Mesothelial cell of epicardium (in vitro differentiated cells): ENCODE data around the gene XIAP. TPM values are rescaled to one million over a fixed set of nuclear protein-coding genes. Genes with fewer than 3 reads are reported as not detected.

Experiments
- DNase-seq, 2 experiments: peaks; one replicate each; pipeline ENCODE4 v3.0.0; 2021; ENCODE audit warnings: low spot score in 2 of 2; ENCODE audit not compliant: unreplicated experiment in 2 of 2
- H3K27ac Mint-ChIP-seq: 2 replicates; pipeline ENCODE4 v1.8.0; 2021; ENCODE audit warnings: mixed read lengths
- H3K27me3 Mint-ChIP-seq: 2 replicates; pipeline ENCODE4 v1.8.0; 2021; ENCODE audit warnings: low read depth, mixed read lengths
- H3K36me3 Mint-ChIP-seq: 2 replicates; pipeline ENCODE4 v1.8.0; 2021; ENCODE audit warnings: mixed read lengths
- H3K4me1 Mint-ChIP-seq: 2 replicates; pipeline ENCODE4 v1.8.0; 2021; ENCODE audit warnings: mixed read lengths
- H3K4me3 Mint-ChIP-seq: 2 replicates; pipeline ENCODE4 v1.8.0; 2021; ENCODE audit warnings: mild to moderate bottlenecking, moderate library complexity, mixed read lengths
- H3K9me3 Mint-ChIP-seq: 2 replicates; pipeline ENCODE4 v1.8.0; 2021; ENCODE audit warnings: mixed read lengths
- total RNA-seq: library from RNA; stranded (reverse); gene quantifications from 3 replicates; pipeline ENCODE4 v1.2.1, GENCODE V29; 2021
- TF ChIP-seq, protein P1 (sequence below): fragments of 200-600 bp; sonication (generic); IDR thresholded peaks from one replicate; pipeline ENCODE4 v1.5.0; 2021; ENCODE audit warnings: antibody characterized with exemption; ENCODE audit not compliant: unreplicated experiment

XIAP gene
- total RNA-seq, 1 donor from 2014 or later: 42.4 TPM

DNA sequence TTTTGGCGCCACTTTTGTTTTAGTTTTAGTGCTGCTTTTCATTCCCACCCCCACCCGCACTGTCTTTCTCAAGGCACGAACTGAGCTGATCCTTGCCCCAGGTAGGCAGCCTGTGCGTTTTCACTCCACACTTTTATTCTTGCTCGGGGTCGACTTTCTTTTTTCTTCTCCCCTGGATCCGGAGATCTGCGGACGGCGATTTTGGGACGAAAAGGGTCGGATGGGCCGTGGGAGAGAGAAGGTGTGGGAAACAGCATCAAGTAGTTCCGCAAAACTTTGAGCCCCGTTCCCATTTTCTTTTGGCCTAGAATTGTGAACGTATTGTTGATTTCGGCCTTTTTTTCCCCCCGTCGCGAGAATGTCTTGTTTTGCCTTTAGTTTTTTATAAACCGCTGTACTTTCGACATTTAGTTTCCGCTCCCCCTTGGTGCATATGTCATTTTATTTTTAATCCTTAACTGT, 102.2 kb downstream of the XIAP start:
- Mint-ChIP-seq H3K27ac (peak overlapping the region; percentile 99), H3K36me3 (peaks cover 3% of the 10 kb centered on the region), H3K9me3 (peaks cover 11% of the 10 kb centered on the region), H3K4me3 (peak overlapping the region; percentile 92), H3K27me3 (no peaks in the 10 kb centered on the region), H3K4me1 (peaks cover 24% of the 10 kb centered on the region)
- no peak for DNase-seq
- TF ChIP-seq, protein P1, sequence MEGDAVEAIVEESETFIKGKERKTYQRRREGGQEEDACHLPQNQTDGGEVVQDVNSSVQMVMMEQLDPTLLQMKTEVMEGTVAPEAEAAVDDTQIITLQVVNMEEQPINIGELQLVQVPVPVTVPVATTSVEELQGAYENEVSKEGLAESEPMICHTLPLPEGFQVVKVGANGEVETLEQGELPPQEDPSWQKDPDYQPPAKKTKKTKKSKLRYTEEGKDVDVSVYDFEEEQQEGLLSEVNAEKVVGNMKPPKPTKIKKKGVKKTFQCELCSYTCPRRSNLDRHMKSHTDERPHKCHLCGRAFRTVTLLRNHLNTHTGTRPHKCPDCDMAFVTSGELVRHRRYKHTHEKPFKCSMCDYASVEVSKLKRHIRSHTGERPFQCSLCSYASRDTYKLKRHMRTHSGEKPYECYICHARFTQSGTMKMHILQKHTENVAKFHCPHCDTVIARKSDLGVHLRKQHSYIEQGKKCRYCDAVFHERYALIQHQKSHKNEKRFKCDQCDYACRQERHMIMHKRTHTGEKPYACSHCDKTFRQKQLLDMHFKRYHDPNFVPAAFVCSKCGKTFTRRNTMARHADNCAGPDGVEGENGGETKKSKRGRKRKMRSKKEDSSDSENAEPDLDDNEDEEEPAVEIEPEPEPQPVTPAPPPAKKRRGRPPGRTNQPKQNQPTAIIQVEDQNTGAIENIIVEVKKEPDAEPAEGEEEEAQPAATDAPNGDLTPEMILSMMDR: no peak

DNA sequence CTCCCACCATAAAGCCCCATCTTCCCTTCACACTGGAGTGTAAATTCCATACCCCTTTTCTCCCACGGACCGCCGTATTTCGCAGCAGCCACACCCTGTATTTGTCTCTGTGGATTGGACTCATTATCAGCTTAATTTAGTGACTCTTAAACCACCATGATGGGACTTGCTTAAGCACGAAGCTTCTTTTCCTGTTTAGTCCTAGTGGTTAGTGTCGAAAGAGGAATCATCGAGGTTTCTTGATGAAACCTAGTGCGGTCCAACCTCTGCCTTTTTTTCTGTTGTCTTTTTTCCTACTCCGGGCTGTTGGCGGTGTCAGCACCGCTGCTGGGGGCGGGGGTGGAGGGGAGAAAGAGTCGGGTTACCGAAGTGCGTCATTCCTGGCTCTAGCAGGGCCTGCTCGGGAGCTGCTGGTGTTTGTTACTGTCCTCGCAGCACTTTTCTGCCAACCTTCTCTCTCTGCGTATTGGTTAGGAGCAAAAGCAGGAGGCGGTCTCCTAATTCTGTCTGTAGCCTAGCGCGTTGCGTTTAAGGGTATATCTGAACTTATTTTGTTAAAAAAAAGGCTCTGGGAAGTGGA, 103.0 kb downstream of the XIAP start:
- Mint-ChIP-seq H3K36me3 (peaks cover 3% of the 10 kb centered on the region), H3K27ac (peak overlapping the region; percentile 99), H3K4me1 (peaks cover 24% of the 10 kb centered on the region), H3K4me3 (peak overlapping the region; percentile 92), H3K27me3 (no peaks in the 10 kb centered on the region), H3K9me3 (peaks cover 11% of the 10 kb centered on the region)
- peak; percentile 70 to 75 for DNase-seq
- TF ChIP-seq, protein P1: no peak

Other genes with a start within 250 kb of the XIAP start
- 117 to 121 TPM (median 119 TPM) in 3 replicates for gene THOC2, start 127.0 kb upstream of the XIAP start, total RNA-seq
- gene STAG2, start 101.7 kb downstream of the XIAP start, total RNA-seq: 57.7 to 67.0 TPM (median 62.8 TPM) in 3 replicates